Coronary artery (tissue), 2 donors: ENCODE results near the gene LRIF1.
"Not testable (repeated sequence)": the region's sequence is repeated elsewhere in the genome, so short reads cannot be mapped to it uniquely, and the experiment has no call there.

Experiments used
- DNase-seq: peaks from one replicate; pipeline ENCODE4 v3.0.0-alpha.2; 2017; ENCODE audit warnings: low spot score
- H3K27ac ChIP-seq, 2 donors: fragments of 200-600 bp; sonication (generic); one replicate each; pipeline ENCODE4 v1.5.1; 2016 to 2019
- H3K4me3 ChIP-seq: fragments of 200-600 bp; sonication (generic); 2 replicates; pipeline ENCODE4 v1.5.1; 2016; ENCODE audit warnings: mild to moderate bottlenecking, moderate library complexity
- CTCF ChIP-seq: fragments of 200-600 bp; sonication (generic); IDR thresholded peaks from one replicate; pipeline ENCODE4 v1.5.1; 2019; ENCODE audit warnings: antibody characterized with exemption

Gene LRIF1

GRCh38 chr1:110948038-110948810, 15.5 kb downstream of the LRIF1 start:
- no peak for TF ChIP-seq CTCF
- no peak for DNase-seq
- H3K4me3 ChIP-seq, result no peak overlapping the region
- H3K27ac ChIP-seq, result no peak overlapping the region

- H3K4me3 ChIP-seq, result no peak overlapping the region
- TF ChIP-seq CTCF, result no peak
- DNase-seq, result no peak
- no peak overlapping the region for H3K27ac ChIP-seq
Observed at GRCh38 chr1:110945626-110946025, 18.1 kb downstream of the LRIF1 start.

GRCh38 chr1:110944806-110945205, 18.9 kb downstream of the LRIF1 start:
- DNase-seq, result no peak
- no peak overlapping the region for H3K27ac ChIP-seq
- no peak for TF ChIP-seq CTCF
- H3K4me3 ChIP-seq, result no peak overlapping the region

- no peak for TF ChIP-seq CTCF
- Histone ChIP-seq H3K4me3 (no peak overlapping the region), H3K27ac (no peak overlapping the region)
- DNase-seq, result no peak
Observed at GRCh38 chr1:110936567-110936966, 27.2 kb downstream of the LRIF1 start.

GRCh38 chr1:110931097-110931496, 32.6 kb downstream of the LRIF1 start:
- DNase-seq, H3K27ac ChIP-seq, H3K4me3 ChIP-seq: not testable (repeated sequence)

- DNase-seq, result no peak
- TF ChIP-seq CTCF, result no peak
- no peak overlapping the region for H3K4me3 ChIP-seq
Observed at GRCh38 chr1:110928904-110929303, 34.8 kb downstream of the LRIF1 start.

GRCh38 chr1:110928191-110928590, 35.5 kb downstream of the LRIF1 start:
- H3K27ac ChIP-seq, result no peak overlapping the region
- H3K4me3 ChIP-seq, result no peak overlapping the region
- TF ChIP-seq CTCF, result no peak
- DNase-seq, result no peak

More at GRCh38 chr1:110928904-110929303, 34.8 kb downstream of the LRIF1 start:
- H3K27ac ChIP-seq, result no peak overlapping the region
